ENCODE data around the gene FOXN4.

GRCh38 chr12:109246221-109246620 lies 62.9 kb downstream of the FOXN4 start:
- TF ChIP-seq POLR2AphosphoS5 (IDR thresholded peaks at IDR 0.05) (no peak), CTCF (IDR thresholded peaks at IDR 0.05) (no peak)

Measured in esophagus muscularis mucosa (tissue), 3 donors.